ENCODE results near the gene CUX1.

DNA sequence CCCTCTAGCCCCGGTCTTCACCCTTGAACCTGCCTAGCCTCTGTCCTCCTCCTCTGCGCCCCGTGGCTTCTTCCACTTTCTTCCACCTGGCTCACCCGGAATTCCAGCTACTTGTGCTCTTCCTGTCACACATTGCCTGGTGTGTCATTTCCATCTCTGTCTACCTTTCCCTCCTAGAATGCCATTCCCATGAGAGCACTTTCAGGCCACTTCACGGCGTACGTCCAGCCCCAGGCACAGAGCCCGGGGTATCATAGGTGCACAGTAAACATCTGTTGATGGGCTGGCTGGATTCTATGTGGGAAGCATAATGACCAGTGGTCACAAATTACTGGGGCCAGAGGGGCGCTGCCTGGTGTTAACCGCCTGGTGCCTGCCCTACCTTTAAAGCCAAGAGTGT, 161.3 kb downstream of the CUX1 start:
- TF ChIP-seq, protein P1, sequence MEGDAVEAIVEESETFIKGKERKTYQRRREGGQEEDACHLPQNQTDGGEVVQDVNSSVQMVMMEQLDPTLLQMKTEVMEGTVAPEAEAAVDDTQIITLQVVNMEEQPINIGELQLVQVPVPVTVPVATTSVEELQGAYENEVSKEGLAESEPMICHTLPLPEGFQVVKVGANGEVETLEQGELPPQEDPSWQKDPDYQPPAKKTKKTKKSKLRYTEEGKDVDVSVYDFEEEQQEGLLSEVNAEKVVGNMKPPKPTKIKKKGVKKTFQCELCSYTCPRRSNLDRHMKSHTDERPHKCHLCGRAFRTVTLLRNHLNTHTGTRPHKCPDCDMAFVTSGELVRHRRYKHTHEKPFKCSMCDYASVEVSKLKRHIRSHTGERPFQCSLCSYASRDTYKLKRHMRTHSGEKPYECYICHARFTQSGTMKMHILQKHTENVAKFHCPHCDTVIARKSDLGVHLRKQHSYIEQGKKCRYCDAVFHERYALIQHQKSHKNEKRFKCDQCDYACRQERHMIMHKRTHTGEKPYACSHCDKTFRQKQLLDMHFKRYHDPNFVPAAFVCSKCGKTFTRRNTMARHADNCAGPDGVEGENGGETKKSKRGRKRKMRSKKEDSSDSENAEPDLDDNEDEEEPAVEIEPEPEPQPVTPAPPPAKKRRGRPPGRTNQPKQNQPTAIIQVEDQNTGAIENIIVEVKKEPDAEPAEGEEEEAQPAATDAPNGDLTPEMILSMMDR (IDR thresholded peaks at IDR 0.05; ENCODE audit: low read length), result no peak
- TF ChIP-seq EZH2phosphoT487 (IDR thresholded peaks at IDR 0.05; ENCODE audit: low read length), result no peak

All from MM.1S (cell line).